ENCODE data around the gene GINS3.

Gene GINS3

GRCh38 chr16:58361726-58362125, 30.5 kb upstream of the GINS3 start:
- no peak overlapping the region for H2BK120ac ChIP-seq (ENCODE audit: low read depth, low read length)
- no peak overlapping the region for H2AFZ ChIP-seq (ENCODE audit: low read length)
- no peak overlapping the region for H3K4me2 ChIP-seq (ENCODE audit: insufficient read depth, low read length, poor library complexity, severe bottlenecking)
- no peak overlapping the region for H3K27ac ChIP-seq (replicated peaks; ENCODE audit: low read length)
- no peaks in the 10 kb centered on the region for H3K79me1 ChIP-seq (ENCODE audit: low read depth, low read length)
- H2BK12ac ChIP-seq (ENCODE audit: low read length), result no peak overlapping the region
- H4K91ac ChIP-seq (ENCODE audit: low read depth, low read length, poor library complexity), result no peak overlapping the region
- no peak overlapping the region for H3K4me3 ChIP-seq (ENCODE audit: low read length in 2 of 2)
- no peaks in the 10 kb centered on the region for H3K4me1 ChIP-seq (ENCODE audit: control insufficient read depth in 2 of 2, insufficient read depth in 1 of 2, low read depth in 1 of 2, low read length in 2 of 2)
- H3K9ac ChIP-seq (ENCODE audit: low read depth, low read length, poor library complexity), result no peak overlapping the region
- H2BK5ac ChIP-seq (ENCODE audit: low read length), result no peak overlapping the region
- H2BK15ac ChIP-seq (ENCODE audit: low read length), result no peak overlapping the region
- H2AK5ac ChIP-seq (ENCODE audit: low read depth, low read length), result no peak overlapping the region
- H3K23ac ChIP-seq (ENCODE audit: low read depth, low read length, poor library complexity), result no peak overlapping the region
- H3K18ac ChIP-seq (ENCODE audit: low read length), result no peak overlapping the region
- H3K14ac ChIP-seq (ENCODE audit: low read length), result no peak overlapping the region
- H3K4ac ChIP-seq (ENCODE audit: low read length), result no peak overlapping the region
- no peak for DNase-seq (ENCODE audit: low spot score)
- H3K36me3 ChIP-seq (replicated peaks in 1 of 2; ENCODE audit: control insufficient read depth in 2 of 2, insufficient read depth in 2 of 2, low read length in 2 of 2), result no peaks in the 10 kb centered on the region
- peaks cover 0 to 3% of the 10 kb centered on the region in 2 donors for H3K9me3 ChIP-seq (replicated peaks in 1 of 2; ENCODE audit: control insufficient read depth in 2 of 2, insufficient read depth in 1 of 2, low read depth in 1 of 2, low read length in 2 of 2)
- H3K27me3 ChIP-seq (ENCODE audit: control insufficient read depth in 3 of 3, insufficient read depth in 3 of 3, low read depth in 1 of 3, low read length in 3 of 3), result peaks cover 0 to 10% (median 0%) of the 10 kb centered on the region in 3 experiments
- no peak overlapping the region for H4K8ac ChIP-seq (ENCODE audit: low read depth, low read length)

- no peak for DNase-seq (ENCODE audit: low spot score)
- H3K9me3 ChIP-seq (replicated peaks in 1 of 2; ENCODE audit: control insufficient read depth in 2 of 2, insufficient read depth in 1 of 2, low read depth in 1 of 2, low read length in 2 of 2), result peaks cover 0 to 3% of the 10 kb centered on the region in 2 donors
- H3K27ac ChIP-seq (replicated peaks; ENCODE audit: low read length), result no peak overlapping the region
- H3K4me3 ChIP-seq (ENCODE audit: low read length in 2 of 2), result no peak overlapping the region
- no peak overlapping the region for H3K4ac ChIP-seq (ENCODE audit: low read length)
- H2BK120ac ChIP-seq (ENCODE audit: low read depth, low read length), result no peak overlapping the region
- H3K14ac ChIP-seq (ENCODE audit: low read length), result no peak overlapping the region
- no peak overlapping the region for H3K18ac ChIP-seq (ENCODE audit: low read length)
- no peak overlapping the region for H3K9ac ChIP-seq (ENCODE audit: low read depth, low read length, poor library complexity)
- no peak overlapping the region for H4K91ac ChIP-seq (ENCODE audit: low read depth, low read length, poor library complexity)
- WGBS, 2 donors (ENCODE audit: extremely low coverage in 2 of 2, insufficient read length in 2 of 2, insufficient replicate concordance in 1 of 2), result no CpG with 5 or more reads among the region's 3 CpGs
- H4K8ac ChIP-seq (ENCODE audit: low read depth, low read length), result no peak overlapping the region
- H3K4me2 ChIP-seq (ENCODE audit: insufficient read depth, low read length, poor library complexity, severe bottlenecking), result no peak overlapping the region
- no peaks in the 10 kb centered on the region for H3K4me1 ChIP-seq (ENCODE audit: control insufficient read depth in 2 of 2, insufficient read depth in 1 of 2, low read depth in 1 of 2, low read length in 2 of 2)
- no peak overlapping the region for H2BK12ac ChIP-seq (ENCODE audit: low read length)
- no peaks in the 10 kb centered on the region for H3K36me3 ChIP-seq (replicated peaks in 1 of 2; ENCODE audit: control insufficient read depth in 2 of 2, insufficient read depth in 2 of 2, low read length in 2 of 2)
- H2AK5ac ChIP-seq (ENCODE audit: low read depth, low read length), result no peak overlapping the region
- H2BK5ac ChIP-seq (ENCODE audit: low read length), result no peak overlapping the region
- no peak overlapping the region for H2BK15ac ChIP-seq (ENCODE audit: low read length)
- no peak overlapping the region for H3K23ac ChIP-seq (ENCODE audit: low read depth, low read length, poor library complexity)
- no peaks in the 10 kb centered on the region for H3K79me1 ChIP-seq (ENCODE audit: low read depth, low read length)
- H3K27me3 ChIP-seq (ENCODE audit: control insufficient read depth in 3 of 3, insufficient read depth in 3 of 3, low read depth in 1 of 3, low read length in 3 of 3), result peaks cover 0 to 12% (median 0%) of the 10 kb centered on the region in 3 experiments
- H2AFZ ChIP-seq (ENCODE audit: low read length), result no peak overlapping the region
Observed at GRCh38 chr16:58363746-58364393, 28.4 kb upstream of the GINS3 start.

GRCh38 chr16:58365623-58366022, 26.6 kb upstream of the GINS3 start:
- H2BK12ac ChIP-seq (ENCODE audit: low read length), result no peak overlapping the region
- H3K9me3 ChIP-seq (replicated peaks in 1 of 2; ENCODE audit: control insufficient read depth in 2 of 2, insufficient read depth in 1 of 2, low read depth in 1 of 2, low read length in 2 of 2), result peaks cover 0 to 3% of the 10 kb centered on the region in 2 donors
- H3K79me1 ChIP-seq (ENCODE audit: low read depth, low read length), result no peaks in the 10 kb centered on the region
- H3K4ac ChIP-seq (ENCODE audit: low read length), result no peak overlapping the region
- no peak overlapping the region for H3K4me2 ChIP-seq (ENCODE audit: insufficient read depth, low read length, poor library complexity, severe bottlenecking)
- peaks cover 0 to 14% (median 0%) of the 10 kb centered on the region in 3 experiments for H3K27me3 ChIP-seq (ENCODE audit: control insufficient read depth in 3 of 3, insufficient read depth in 3 of 3, low read depth in 1 of 3, low read length in 3 of 3)
- H3K4me1 ChIP-seq (ENCODE audit: control insufficient read depth in 2 of 2, insufficient read depth in 1 of 2, low read depth in 1 of 2, low read length in 2 of 2), result no peaks in the 10 kb centered on the region
- no peak overlapping the region for H3K27ac ChIP-seq (replicated peaks; ENCODE audit: low read length)
- no peak overlapping the region for H2BK15ac ChIP-seq (ENCODE audit: low read length)
- H3K18ac ChIP-seq (ENCODE audit: low read length), result no peak overlapping the region
- no peak overlapping the region for H4K91ac ChIP-seq (ENCODE audit: low read depth, low read length, poor library complexity)
- H2BK5ac ChIP-seq (ENCODE audit: low read length), result no peak overlapping the region
- WGBS, 2 donors (ENCODE audit: extremely low coverage in 2 of 2, insufficient read length in 2 of 2, insufficient replicate concordance in 1 of 2), result no CpG with 5 or more reads among the region's 2 CpGs
- no peak overlapping the region for H4K8ac ChIP-seq (ENCODE audit: low read depth, low read length)
- H3K9ac ChIP-seq (ENCODE audit: low read depth, low read length, poor library complexity), result no peak overlapping the region
- H2AFZ ChIP-seq (ENCODE audit: low read length), result no peak overlapping the region
- no peak for DNase-seq (ENCODE audit: low spot score)
- H3K36me3 ChIP-seq (replicated peaks in 1 of 2; ENCODE audit: control insufficient read depth in 2 of 2, insufficient read depth in 2 of 2, low read length in 2 of 2), result no peaks in the 10 kb centered on the region
- H3K14ac ChIP-seq (ENCODE audit: low read length), result no peak overlapping the region
- H3K23ac ChIP-seq (ENCODE audit: low read depth, low read length, poor library complexity), result no peak overlapping the region
- H2BK120ac ChIP-seq (ENCODE audit: low read depth, low read length), result no peak overlapping the region
- H3K4me3 ChIP-seq (ENCODE audit: low read length in 2 of 2), result no peak overlapping the region
- H2AK5ac ChIP-seq (ENCODE audit: low read depth, low read length), result no peak overlapping the region

DNA sequence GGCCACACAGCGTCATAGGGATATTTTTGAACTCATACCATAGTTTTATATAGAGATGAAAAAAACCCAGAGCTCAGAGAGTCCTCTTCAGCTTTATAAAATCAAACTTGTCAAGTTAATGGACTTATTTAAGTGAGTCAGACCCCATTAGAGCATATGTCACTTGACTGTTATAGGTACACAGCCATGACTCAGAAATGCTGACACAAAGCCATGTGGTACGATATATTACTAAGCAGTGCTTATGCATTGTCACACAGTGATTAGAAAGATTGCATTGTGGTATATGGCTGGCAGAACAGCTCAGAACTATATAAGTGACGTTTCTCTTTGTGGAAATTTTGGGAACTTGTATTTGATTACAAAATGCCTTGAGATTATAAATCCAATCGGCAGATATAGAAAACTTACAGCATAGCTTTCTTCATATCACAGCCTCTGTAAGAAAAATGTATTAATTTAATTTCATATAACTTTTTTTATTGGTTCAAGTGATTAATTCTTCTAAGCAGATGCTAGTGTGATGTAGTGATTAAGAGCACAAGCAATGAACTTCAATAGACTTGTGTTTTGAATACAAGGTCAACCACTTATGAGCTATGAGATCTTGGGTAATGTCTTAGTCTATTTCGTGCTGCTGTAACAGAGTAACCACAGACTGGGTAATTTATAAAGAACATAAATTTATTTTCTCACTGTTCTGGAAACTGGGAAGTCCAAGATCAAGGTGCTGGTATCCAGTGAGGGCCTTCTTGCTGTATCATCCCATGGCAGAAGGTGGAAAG, 25.8 kb upstream of the GINS3 start:
- H4K8ac ChIP-seq (ENCODE audit: low read depth, low read length), result no peak overlapping the region
- no peaks in the 10 kb centered on the region for H3K4me1 ChIP-seq (ENCODE audit: control insufficient read depth in 2 of 2, insufficient read depth in 1 of 2, low read depth in 1 of 2, low read length in 2 of 2)
- H2BK12ac ChIP-seq (ENCODE audit: low read length), result no peak overlapping the region
- H3K4ac ChIP-seq (ENCODE audit: low read length), result no peak overlapping the region
- H3K14ac ChIP-seq (ENCODE audit: low read length), result no peak overlapping the region
- no peak overlapping the region for H3K27ac ChIP-seq (replicated peaks; ENCODE audit: low read length)
- H3K27me3 ChIP-seq (ENCODE audit: control insufficient read depth in 3 of 3, insufficient read depth in 3 of 3, low read depth in 1 of 3, low read length in 3 of 3), result peaks cover 0 to 14% (median 0%) of the 10 kb centered on the region in 3 experiments
- H3K4me2 ChIP-seq (ENCODE audit: insufficient read depth, low read length, poor library complexity, severe bottlenecking), result no peak overlapping the region
- no peaks in the 10 kb centered on the region for H3K79me1 ChIP-seq (ENCODE audit: low read depth, low read length)
- no peak overlapping the region for H3K23ac ChIP-seq (ENCODE audit: low read depth, low read length, poor library complexity)
- H2AK5ac ChIP-seq (ENCODE audit: low read depth, low read length), result no peak overlapping the region
- no peaks in the 10 kb centered on the region for H3K36me3 ChIP-seq (replicated peaks in 1 of 2; ENCODE audit: control insufficient read depth in 2 of 2, insufficient read depth in 2 of 2, low read length in 2 of 2)
- H4K91ac ChIP-seq (ENCODE audit: low read depth, low read length, poor library complexity), result no peak overlapping the region
- peaks cover 0 to 3% of the 10 kb centered on the region in 2 donors for H3K9me3 ChIP-seq (replicated peaks in 1 of 2; ENCODE audit: control insufficient read depth in 2 of 2, insufficient read depth in 1 of 2, low read depth in 1 of 2, low read length in 2 of 2)
- H2AFZ ChIP-seq (ENCODE audit: low read length), result no peak overlapping the region
- H2BK5ac ChIP-seq (ENCODE audit: low read length), result no peak overlapping the region
- H3K18ac ChIP-seq (ENCODE audit: low read length), result no peak overlapping the region
- no CpG with 5 or more reads among the region's 5 CpGs for WGBS, 2 donors (ENCODE audit: extremely low coverage in 2 of 2, insufficient read length in 2 of 2, insufficient replicate concordance in 1 of 2)
- no peak overlapping the region for H3K4me3 ChIP-seq (ENCODE audit: low read length in 2 of 2)
- DNase-seq (ENCODE audit: low spot score), result no peak
- no peak overlapping the region for H3K9ac ChIP-seq (ENCODE audit: low read depth, low read length, poor library complexity)
- no peak overlapping the region for H2BK15ac ChIP-seq (ENCODE audit: low read length)
- H2BK120ac ChIP-seq (ENCODE audit: low read depth, low read length), result no peak overlapping the region
